K562 (cell line): Measurements from ENCODE around the gene RHO.

Experiments
- CBFA2T2 ChIP-seq: fragments of 450-650 bp; conservative IDR thresholded peaks from 2 replicates; pipeline ENCODE4 v1.6.1; 2017; ENCODE audit warnings: mild to moderate bottlenecking
- CTCF ChIP-seq, 3 experiments: IDR thresholded peaks in 2 of 3; conservative IDR thresholded peaks in 1 of 3; 2 replicates each; pipeline ENCODE4 v1.5.1; 2011 to 2012; ENCODE audit warnings: low read length in 3 of 3, mild to moderate bottlenecking in 3 of 3, control low read depth in 2 of 3, improper control_type of control experiment in 1 of 3, inconsistent platforms in 1 of 3, low read depth in 1 of 3, mixed read lengths in 1 of 3, moderate library complexity in 1 of 3; ENCODE audit not compliant: insufficient read depth in 2 of 3
- FOXP1 ChIP-seq: sonication (generic); formaldehyde crosslinking; IDR thresholded peaks from 2 replicates; pipeline ENCODE4 v1.8.0; 2022; ENCODE audit warnings: mild to moderate bottlenecking, missing genetic modification reagents
- PBX2 ChIP-seq, 2 experiments: IDR thresholded peaks in 1 of 2; conservative IDR thresholded peaks in 1 of 2; 2 replicates each; pipeline ENCODE4 v1.6.1; 2016; ENCODE audit warnings: low read depth in 2 of 2, mild to moderate bottlenecking in 1 of 2, missing compliant biosample characterization in 1 of 2, missing genetic modification characterization in 1 of 2, moderate library complexity in 1 of 2
- RBM39 ChIP-seq: fragments of 200-400 bp; formaldehyde crosslinking; optimal IDR thresholded peaks from 2 replicates; pipeline ENCODE3; 2018; ENCODE audit warnings: low read depth, low read length
- YY1 ChIP-seq, 3 experiments: IDR thresholded peaks; 2 replicates each; pipeline ENCODE4 v1.6.1; 2011; ENCODE audit warnings: low read length in 2 of 3, mild to moderate bottlenecking in 2 of 3, moderate library complexity in 2 of 3, borderline replicate concordance in 1 of 3, control low read depth in 1 of 3, low read depth in 1 of 3; ENCODE audit not compliant: insufficient read depth in 3 of 3, insufficient replicate concordance in 2 of 3, control insufficient read depth in 1 of 3, insufficient read length in 1 of 3; ENCODE audit errors: extremely low read depth in 1 of 3
- ZNF830 ChIP-seq: fragments of 250-450 bp; sonication (Bioruptor Pico); IDR thresholded peaks from 2 replicates; pipeline ENCODE4 v1.5.0; 2021; ENCODE audit warnings: mild to moderate bottlenecking

GRCh38 chr3:129492691-129493090 is 35.7 kb upstream of the RHO start:
- TF ChIP-seq PBX2 (CRISPR knock-in tag; IDR thresholded peaks at IDR 0.05; ENCODE audit: low read depth) (no peak), PBX2 (tag; conservative IDR thresholded peaks at IDR 0.05; ENCODE audit: low read depth) (no peak), CBFA2T2 (no peak), CTCF (IDR thresholded peaks at IDR 0.05 in 2 of 3, conservative IDR thresholded peaks at IDR 0.05 in 1 of 3; ENCODE audit: insufficient read depth in 2 of 3, low read depth in 1 of 3, low read length in 3 of 3) (no peak), ZNF830 (CRISPR knock-in tag) (no peak), FOXP1 (CRISPR knock-in tag) (no peak), RBM39 (no peak), YY1 (IDR thresholded peaks at IDR 0.05; ENCODE audit: borderline replicate concordance in 1 of 3, control insufficient read depth in 1 of 3, extremely low read depth in 1 of 3, insufficient read depth in 3 of 3, insufficient read length in 1 of 3, insufficient replicate concordance in 2 of 3, low read depth in 1 of 3, low read length in 2 of 3) (no peak)
